HG03064 (cell line): ENCODE data around the gene ASB6.
A peak's percentile ranks its signal among the peaks of the same experiment; 100 is the strongest.

Experiments used
- ATAC-seq: cut with Tn5 transposase; IDR thresholded peaks from one replicate; pipeline ENCODE4 v1.9.1; 2021; ENCODE audit warnings: low read depth; ENCODE audit not compliant: unreplicated experiment

Gene ASB6

GRCh38 chr9:129628709-129629108, 13.2 kb downstream of the ASB6 start:
- no peak for ATAC-seq

GRCh38 chr9:129627556-129628440, 14.2 kb downstream of the ASB6 start:
- no peak for ATAC-seq

GRCh38 chr9:129626625-129627284, 15.2 kb downstream of the ASB6 start:
- no peak for ATAC-seq

GRCh38 chr9:129626079-129626624, 15.8 kb downstream of the ASB6 start, which contains the start of gene NTMT1:
Gene NTMT1 (plus strand): TSS chr9:129626163. CDS start chr9:129632704, 6,541 bp downstream.
- ATAC-seq = peak; percentile 64

- no peak for ATAC-seq
These were observed 17.0 kb downstream of the ASB6 start for GRCh38 chr9:129624947-129625346.

- no peak for ATAC-seq
These were observed 17.7 kb downstream of the ASB6 start for GRCh38 chr9:129624168-129624759.

- ATAC-seq = no peak
These were observed 18.6 kb downstream of the ASB6 start for GRCh38 chr9:129623331-129623730.

- no peak for ATAC-seq
These were observed 21.2 kb downstream of the ASB6 start, which contains the start of gene C9orf50 for GRCh38 chr9:129620669-129621295. Gene C9orf50 (minus strand): TSS chr9:129621101. CDS start chr9:129620574, 527 bp downstream.

GRCh38 chr9:129619787-129620668, 21.9 kb downstream of the ASB6 start:
- no peak for ATAC-seq

- ATAC-seq = no peak
These were observed 24.8 kb downstream of the ASB6 start for GRCh38 chr9:129617167-129617566.

- no peak for ATAC-seq
These were observed 26.3 kb downstream of the ASB6 start for GRCh38 chr9:129615407-129616285.

- no peak for ATAC-seq
These were observed 27.0 kb downstream of the ASB6 start for GRCh38 chr9:129614932-129615331.

- no peak for ATAC-seq
These were observed 28.3 kb downstream of the ASB6 start for GRCh38 chr9:129613520-129614175.

- no peak for ATAC-seq
These were observed 29.0 kb downstream of the ASB6 start for GRCh38 chr9:129612815-129613519.

GRCh38 chr9:129612123-129612522, 29.8 kb downstream of the ASB6 start:
- no peak for ATAC-seq

GRCh38 chr9:129611307-129611800, 30.6 kb downstream of the ASB6 start:
- ATAC-seq = no peak
